ENCODE measurements around the gene COL4A2.

DNA sequence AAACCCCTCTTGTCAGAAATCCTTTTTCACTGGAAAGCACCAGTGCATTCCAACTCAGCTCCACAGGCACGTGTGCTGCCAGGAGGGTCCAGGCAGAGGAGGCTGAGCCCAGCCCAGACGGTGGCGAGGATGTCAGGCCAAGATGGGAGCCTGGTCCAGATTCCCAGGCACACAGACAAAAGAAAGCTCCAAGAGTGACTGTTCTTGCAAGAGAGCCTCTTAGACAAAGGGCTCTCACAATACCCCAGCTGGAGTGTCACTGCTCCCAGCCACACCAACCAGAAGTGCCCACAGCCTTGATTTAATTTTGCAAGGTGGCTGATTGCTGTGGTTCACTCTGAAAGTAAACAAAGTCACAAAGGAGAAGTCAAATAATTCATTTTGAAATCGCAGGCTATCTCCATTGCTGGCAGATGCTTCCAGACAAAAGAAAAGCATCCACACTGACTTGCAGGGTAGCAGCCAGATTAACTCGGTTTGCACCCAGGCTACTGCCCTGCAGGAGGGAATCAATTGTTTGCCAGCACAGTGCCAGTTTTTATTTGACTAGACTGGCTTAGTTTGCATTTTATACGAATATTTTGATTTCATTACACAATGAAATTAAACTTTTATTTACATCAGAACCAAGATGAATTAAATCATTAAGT, 159.3 kb downstream of the COL4A2 start:
- TF ChIP-seq, protein P1, sequence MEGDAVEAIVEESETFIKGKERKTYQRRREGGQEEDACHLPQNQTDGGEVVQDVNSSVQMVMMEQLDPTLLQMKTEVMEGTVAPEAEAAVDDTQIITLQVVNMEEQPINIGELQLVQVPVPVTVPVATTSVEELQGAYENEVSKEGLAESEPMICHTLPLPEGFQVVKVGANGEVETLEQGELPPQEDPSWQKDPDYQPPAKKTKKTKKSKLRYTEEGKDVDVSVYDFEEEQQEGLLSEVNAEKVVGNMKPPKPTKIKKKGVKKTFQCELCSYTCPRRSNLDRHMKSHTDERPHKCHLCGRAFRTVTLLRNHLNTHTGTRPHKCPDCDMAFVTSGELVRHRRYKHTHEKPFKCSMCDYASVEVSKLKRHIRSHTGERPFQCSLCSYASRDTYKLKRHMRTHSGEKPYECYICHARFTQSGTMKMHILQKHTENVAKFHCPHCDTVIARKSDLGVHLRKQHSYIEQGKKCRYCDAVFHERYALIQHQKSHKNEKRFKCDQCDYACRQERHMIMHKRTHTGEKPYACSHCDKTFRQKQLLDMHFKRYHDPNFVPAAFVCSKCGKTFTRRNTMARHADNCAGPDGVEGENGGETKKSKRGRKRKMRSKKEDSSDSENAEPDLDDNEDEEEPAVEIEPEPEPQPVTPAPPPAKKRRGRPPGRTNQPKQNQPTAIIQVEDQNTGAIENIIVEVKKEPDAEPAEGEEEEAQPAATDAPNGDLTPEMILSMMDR (IDR thresholded peaks at IDR 0.05 in 4 of 5, conservative IDR thresholded peaks at IDR 0.05 in 1 of 5), result no peak
- no peak for TF ChIP-seq POLR2A (IDR thresholded peaks at IDR 0.05)
